HG03066 (cell line): Measurements from ENCODE around the gene TAX1BP1.

Source experiments
- ATAC-seq: cut with Tn5 transposase; IDR thresholded peaks from one replicate; pipeline ENCODE4 v1.9.1; 2021; ENCODE audit warnings: low read depth; ENCODE audit not compliant: unreplicated experiment

TAX1BP1 gene

DNA sequence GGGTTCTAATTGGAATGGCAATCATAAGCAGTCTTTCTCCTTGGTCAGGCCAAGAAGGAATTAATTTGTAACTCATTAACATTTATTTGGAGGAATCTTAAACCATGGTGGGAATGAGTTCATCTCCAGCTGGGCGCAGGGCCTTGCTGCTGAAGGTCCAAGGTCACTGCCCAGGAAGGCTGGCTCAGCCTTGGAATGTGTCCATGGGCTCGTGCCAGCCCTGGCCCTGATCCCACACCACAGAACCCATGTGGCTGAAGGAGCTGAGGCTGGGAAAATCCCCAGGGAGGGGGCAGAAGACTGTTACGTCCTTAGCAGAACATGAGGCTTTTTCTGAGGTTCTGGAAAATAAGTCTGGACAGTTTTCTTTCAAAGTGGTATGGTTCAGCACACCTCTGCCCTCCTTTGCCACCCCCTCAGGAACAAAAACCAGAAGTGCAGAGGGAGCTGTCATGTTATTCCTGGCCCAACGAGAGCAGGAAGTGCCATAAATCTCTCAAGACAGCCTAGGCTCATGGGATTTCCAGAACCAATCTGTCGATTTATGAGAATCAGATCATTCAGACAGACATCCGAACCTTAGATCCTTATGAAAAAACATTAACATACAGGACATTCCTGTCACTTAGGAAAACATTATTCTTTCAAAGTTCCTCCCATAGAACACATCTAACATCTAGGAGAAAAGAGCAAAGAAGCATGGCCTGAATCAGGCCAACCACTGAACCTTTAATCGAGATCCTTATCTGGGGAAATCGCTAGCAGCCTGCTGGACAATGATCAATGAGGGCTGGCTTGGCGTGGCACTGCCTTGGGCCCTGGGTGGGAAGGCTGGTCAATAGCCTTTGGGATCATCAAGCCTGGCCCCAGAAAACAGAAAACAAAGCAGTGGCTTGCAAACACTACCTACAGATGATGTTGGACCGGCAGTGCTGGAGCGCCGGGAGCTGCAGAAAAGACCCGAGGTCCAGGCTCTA, 134.3 kb downstream of the TAX1BP1 start:
- ATAC-seq: no peak

GRCh38 chr7:27875061-27875460, 135.1 kb downstream of the TAX1BP1 start:
- no peak for ATAC-seq

DNA sequence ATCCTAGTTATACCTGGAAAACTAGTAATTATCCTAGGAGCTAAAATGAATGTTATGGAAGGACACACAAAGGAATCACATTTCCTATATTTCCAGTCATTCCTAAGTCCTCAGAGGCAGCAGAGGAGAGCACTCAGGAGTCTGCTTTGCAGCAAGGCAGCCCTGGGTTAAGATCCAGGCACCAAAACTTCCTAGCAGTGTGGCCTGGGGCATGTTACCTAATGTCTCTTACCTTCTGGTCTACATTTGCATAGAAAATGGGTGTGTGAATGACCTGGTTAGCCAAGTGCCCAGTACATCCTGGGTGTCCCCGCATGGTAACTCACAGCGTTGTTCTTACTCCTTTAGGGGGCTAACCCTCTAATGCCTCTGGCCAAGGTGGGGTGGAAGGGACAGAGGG, 135.9 kb downstream of the TAX1BP1 start:
- no peak for ATAC-seq

DNA sequence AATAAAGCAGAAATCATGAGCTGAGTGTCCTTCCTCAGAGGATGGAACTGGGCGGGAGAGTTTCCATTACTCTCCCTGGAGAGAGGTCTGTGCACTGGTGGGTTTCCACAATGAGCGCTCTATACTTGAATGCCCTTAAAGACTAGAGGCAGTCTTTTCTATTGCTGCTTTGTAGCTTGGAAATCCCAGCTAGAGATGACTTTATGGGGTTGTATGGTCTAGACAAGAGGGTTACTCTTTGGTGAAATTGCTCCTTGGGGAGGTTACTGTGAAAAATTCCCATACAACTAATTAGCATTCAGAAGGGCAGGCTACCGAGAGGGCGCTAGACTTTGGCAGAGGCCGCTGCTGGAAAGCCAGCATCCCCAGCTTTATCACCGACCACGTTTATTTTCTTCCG, 136.8 kb downstream of the TAX1BP1 start:
- no peak for ATAC-seq
